Panc1 (cell line): ENCODE data around the gene MUCL3. TPM values are rescaled to one million over a fixed set of nuclear protein-coding genes. Genes with fewer than 3 reads are reported as not detected.

Experiments
- ATAC-seq: fragments of 200-7000 bp; cut with Tn5 transposase; 2 replicates; pipeline ENCODE4 v1.9.1; 2020; ENCODE audit warnings: mild to moderate bottlenecking, moderate library complexity
- BruUV-seq: library from RNA; stranded (reverse); fragments of 400-500 nt; replicated peaks from 2 replicates; lab custom pipeline; 2021; lab: Mats Ljungman, UMichigan
- CTCF ChIA-PET: fragments of 300-600 bp; sonication (Branson Sonifier 250); formaldehyde crosslinking; loops from one replicate; lab custom pipeline; 2022; ENCODE audit warnings: antibody characterized with exemption; lab: Charles Lee
- POLR2A ChIA-PET: fragments of 300-600 bp; sonication (Branson Sonifier 250); formaldehyde crosslinking; loops from one replicate; lab custom pipeline; 2022; ENCODE audit warnings: antibody characterized with exemption; lab: Charles Lee
- DNase-seq: peaks from one replicate; pipeline ENCODE4 v3.0.0-alpha.2; 2010; ENCODE audit warnings: low read depth, low spot score
- H3K27ac ChIP-seq: 2 replicates; pipeline ENCODE4 v1.5.1; 2011; ENCODE audit warnings: mild to moderate bottlenecking, low read length, inconsistent platforms
- H3K27me3 ChIP-seq: fragments of 200-500 bp; sonication (Bioruptor generic); 2 replicates; pipeline ENCODE4 v1.6.0; 2014; ENCODE audit warnings: low read length, inconsistent platforms; ENCODE audit not compliant: control insufficient read depth, insufficient read depth
- H3K36me3 ChIP-seq: fragments of 200-500 bp; sonication (Bioruptor generic); 2 replicates; pipeline ENCODE4 v1.5.1; 2014; ENCODE audit warnings: inconsistent platforms, mild to moderate bottlenecking, low read length, moderate library complexity; ENCODE audit not compliant: control insufficient read depth, insufficient read depth
- H3K4me1 ChIP-seq: 2 replicates; pipeline ENCODE4 v1.5.1; 2011; ENCODE audit warnings: inconsistent platforms, mild to moderate bottlenecking, low read length, moderate library complexity; ENCODE audit not compliant: control insufficient read depth, insufficient read depth
- H3K4me3 ChIP-seq, 2 experiments: 2 replicates each; pipeline ENCODE4 v1.5.1; 2011 to 2012; ENCODE audit warnings: low read depth in 2 of 2, low read length in 2 of 2, mild to moderate bottlenecking in 2 of 2, inconsistent platforms in 1 of 2, moderate library complexity in 1 of 2
- H3K9me3 ChIP-seq: fragments of 200-500 bp; sonication (Bioruptor generic); 2 replicates; pipeline ENCODE4 v1.5.1; 2014; ENCODE audit warnings: low read depth, mild to moderate bottlenecking, inconsistent platforms, low read length, moderate library complexity; ENCODE audit not compliant: control insufficient read depth, insufficient read depth
- POLR2AphosphoS5 ChIP-seq: IDR thresholded peaks from 2 replicates; pipeline ENCODE4 v1.6.1; 2012; ENCODE audit warnings: mild to moderate bottlenecking, low read depth, low read length, moderate library complexity
- SIN3A ChIP-seq: IDR thresholded peaks from 2 replicates; pipeline ENCODE4 v1.6.1; 2012; ENCODE audit warnings: low read depth, mild to moderate bottlenecking, low read length, moderate library complexity, borderline replicate concordance; ENCODE audit not compliant: insufficient read depth
- TCF7L2 ChIP-seq: IDR thresholded peaks from 2 replicates; pipeline ENCODE4 v1.6.1; 2011; ENCODE audit warnings: mild to moderate bottlenecking, low read depth, low read length, inconsistent platforms
- in situ Hi-C: cut with HindIII; loops from 2 replicates; pipeline ENCODE4 v1.10.0; 2016; ENCODE audit warnings: low sequenced_read_pairs, low pct_unique_long_range_greater_than_20kb
- intact Hi-C: fragments of 100-400 bp; cut with micrococcal nuclease; formaldehyde crosslinking; loops from one replicate; pipeline ENCODE4 v1.10.0; 2022; ENCODE audit not compliant: unreplicated experiment
- total RNA-seq: library from RNA; stranded (reverse); gene quantifications from one replicate; pipeline ENCODE4 v1.2.1, GENCODE V29; 2021; ENCODE audit not compliant: unreplicated experiment
- TF ChIP-seq, protein P1 (sequence below), 2 experiments: IDR thresholded peaks; 2 replicates each; pipeline ENCODE4 v1.6.1; 2011 to 2012; ENCODE audit warnings: low read depth in 2 of 2, control low read depth in 1 of 2, low read length in 1 of 2, mild to moderate bottlenecking in 1 of 2, moderate library complexity in 1 of 2; ENCODE audit not compliant: insufficient read depth in 1 of 2
- TF ChIP-seq, protein P2 (sequence below): fragments of 450-650 bp; IDR thresholded peaks from 2 replicates; pipeline ENCODE4 v1.5.1; 2017; ENCODE audit warnings: mild to moderate bottlenecking

MUCL3 gene
- total RNA-seq, 1 experiment from 2014 or later, result not detected

DNA sequence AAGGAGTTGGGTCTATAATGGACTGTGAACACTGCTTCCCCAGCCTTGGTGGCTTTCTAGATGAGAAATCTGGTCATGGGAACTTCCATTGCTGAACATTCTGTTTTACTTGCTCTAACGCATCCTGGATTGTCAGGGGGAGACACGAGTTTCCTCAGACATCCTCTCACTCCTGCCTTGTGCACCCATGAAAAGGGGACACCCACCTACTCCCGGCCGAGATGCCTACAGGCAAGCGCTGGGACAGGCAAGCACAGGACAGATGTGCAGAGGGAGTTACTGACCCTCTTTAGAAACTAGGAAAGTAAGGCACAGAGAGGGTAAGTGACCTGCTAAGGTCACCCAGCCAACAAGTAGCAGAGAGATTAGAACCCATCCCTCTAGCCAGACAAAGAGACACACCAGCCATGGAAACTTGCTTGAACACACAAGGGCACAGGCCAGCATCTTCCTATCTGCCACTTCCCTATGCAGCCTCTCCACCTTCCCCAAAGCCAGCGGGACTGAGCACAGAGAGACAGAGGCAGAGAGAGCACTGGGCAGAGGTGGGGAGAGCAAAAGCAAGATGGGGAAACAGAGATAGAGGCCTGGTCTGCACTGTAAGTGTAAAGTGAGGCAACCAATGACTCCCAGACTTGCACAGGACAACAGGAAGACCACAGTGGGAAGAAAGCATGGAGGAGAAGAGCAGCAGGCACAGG is 8.0 kb upstream of the MUCL3 start:
- Histone ChIP-seq H3K4me3 (no peak overlapping the region), H3K9me3 (0 out of 2 replicates have a peak, but pooled peaks cover 3% of the 10 kb centered on the region), H3K4me1 (no peaks in the 10 kb centered on the region), H3K27me3 (no peaks in the 10 kb centered on the region), H3K27ac (no peak overlapping the region), H3K36me3 (no peaks in the 10 kb centered on the region)
- CTCF ChIA-PET, result no interaction called here
- in situ Hi-C loops (no loop called here), intact Hi-C loops (loop anchor here (5.0 kb wide), 1 partner anchor 139 kb away; no protein-coding TSS in a partner anchor)
- ATAC-seq (no peak), DNase-seq (no peak)
- POLR2A ChIA-PET, result no interaction called here
- TF ChIP-seq POLR2AphosphoS5 (no peak), SIN3A (no peak), TCF7L2 (no peak)
- TF ChIP-seq, protein P1, sequence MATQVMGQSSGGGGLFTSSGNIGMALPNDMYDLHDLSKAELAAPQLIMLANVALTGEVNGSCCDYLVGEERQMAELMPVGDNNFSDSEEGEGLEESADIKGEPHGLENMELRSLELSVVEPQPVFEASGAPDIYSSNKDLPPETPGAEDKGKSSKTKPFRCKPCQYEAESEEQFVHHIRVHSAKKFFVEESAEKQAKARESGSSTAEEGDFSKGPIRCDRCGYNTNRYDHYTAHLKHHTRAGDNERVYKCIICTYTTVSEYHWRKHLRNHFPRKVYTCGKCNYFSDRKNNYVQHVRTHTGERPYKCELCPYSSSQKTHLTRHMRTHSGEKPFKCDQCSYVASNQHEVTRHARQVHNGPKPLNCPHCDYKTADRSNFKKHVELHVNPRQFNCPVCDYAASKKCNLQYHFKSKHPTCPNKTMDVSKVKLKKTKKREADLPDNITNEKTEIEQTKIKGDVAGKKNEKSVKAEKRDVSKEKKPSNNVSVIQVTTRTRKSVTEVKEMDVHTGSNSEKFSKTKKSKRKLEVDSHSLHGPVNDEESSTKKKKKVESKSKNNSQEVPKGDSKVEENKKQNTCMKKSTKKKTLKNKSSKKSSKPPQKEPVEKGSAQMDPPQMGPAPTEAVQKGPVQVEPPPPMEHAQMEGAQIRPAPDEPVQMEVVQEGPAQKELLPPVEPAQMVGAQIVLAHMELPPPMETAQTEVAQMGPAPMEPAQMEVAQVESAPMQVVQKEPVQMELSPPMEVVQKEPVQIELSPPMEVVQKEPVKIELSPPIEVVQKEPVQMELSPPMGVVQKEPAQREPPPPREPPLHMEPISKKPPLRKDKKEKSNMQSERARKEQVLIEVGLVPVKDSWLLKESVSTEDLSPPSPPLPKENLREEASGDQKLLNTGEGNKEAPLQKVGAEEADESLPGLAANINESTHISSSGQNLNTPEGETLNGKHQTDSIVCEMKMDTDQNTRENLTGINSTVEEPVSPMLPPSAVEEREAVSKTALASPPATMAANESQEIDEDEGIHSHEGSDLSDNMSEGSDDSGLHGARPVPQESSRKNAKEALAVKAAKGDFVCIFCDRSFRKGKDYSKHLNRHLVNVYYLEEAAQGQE (IDR thresholded peaks at IDR 0.05; ENCODE audit: insufficient read depth in 1 of 2, low read depth in 2 of 2, low read length in 1 of 2), result no peak
- TF ChIP-seq, protein P2, sequence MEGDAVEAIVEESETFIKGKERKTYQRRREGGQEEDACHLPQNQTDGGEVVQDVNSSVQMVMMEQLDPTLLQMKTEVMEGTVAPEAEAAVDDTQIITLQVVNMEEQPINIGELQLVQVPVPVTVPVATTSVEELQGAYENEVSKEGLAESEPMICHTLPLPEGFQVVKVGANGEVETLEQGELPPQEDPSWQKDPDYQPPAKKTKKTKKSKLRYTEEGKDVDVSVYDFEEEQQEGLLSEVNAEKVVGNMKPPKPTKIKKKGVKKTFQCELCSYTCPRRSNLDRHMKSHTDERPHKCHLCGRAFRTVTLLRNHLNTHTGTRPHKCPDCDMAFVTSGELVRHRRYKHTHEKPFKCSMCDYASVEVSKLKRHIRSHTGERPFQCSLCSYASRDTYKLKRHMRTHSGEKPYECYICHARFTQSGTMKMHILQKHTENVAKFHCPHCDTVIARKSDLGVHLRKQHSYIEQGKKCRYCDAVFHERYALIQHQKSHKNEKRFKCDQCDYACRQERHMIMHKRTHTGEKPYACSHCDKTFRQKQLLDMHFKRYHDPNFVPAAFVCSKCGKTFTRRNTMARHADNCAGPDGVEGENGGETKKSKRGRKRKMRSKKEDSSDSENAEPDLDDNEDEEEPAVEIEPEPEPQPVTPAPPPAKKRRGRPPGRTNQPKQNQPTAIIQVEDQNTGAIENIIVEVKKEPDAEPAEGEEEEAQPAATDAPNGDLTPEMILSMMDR, result no peak
- no TSS peak for BruUV-seq

DNA sequence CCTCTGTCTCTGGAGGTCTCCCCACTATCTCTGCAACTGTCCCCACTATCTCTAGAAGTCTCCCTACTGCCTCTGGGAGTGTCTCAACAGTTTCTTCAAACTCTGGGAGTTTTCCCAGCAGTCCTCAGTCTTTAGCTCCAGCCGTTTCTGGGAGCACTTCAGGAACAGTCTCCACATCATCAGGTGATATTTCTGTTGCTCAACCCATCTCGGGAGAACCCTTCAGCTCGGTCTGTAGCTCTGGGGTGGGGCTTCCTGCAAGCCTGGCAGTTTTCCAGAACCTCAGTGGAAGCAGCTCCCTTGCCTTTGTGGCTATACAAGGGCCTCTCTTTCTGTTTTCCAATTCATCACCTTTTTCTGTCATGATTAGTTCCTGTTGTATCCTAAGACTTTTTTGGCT is 5.8 kb upstream of the MUCL3 start:
- in situ Hi-C loops (no loop called here), intact Hi-C loops (no loop called here)
- Histone ChIP-seq H3K27ac (no peak overlapping the region), H3K27me3 (no peaks in the 10 kb centered on the region), H3K36me3 (no peaks in the 10 kb centered on the region), H3K4me1 (no peaks in the 10 kb centered on the region), H3K4me3 (no peak overlapping the region), H3K9me3 (no peaks in the 10 kb centered on the region)
- DNase-seq, result no peak
- TF ChIP-seq SIN3A, result no peak
- TF ChIP-seq, protein P2, result no peak
- BruUV-seq, result no TSS peak
- ChIA-PET CTCF (interaction anchor here (0.7 kb wide), 1 partner anchor 221 kb away, joined by 3 read pairs; no protein-coding TSS in a partner anchor), POLR2A (no interaction called here)
- no peak for ATAC-seq
